ENCODE data around the gene PINK1.

Gene PINK1

DNA sequence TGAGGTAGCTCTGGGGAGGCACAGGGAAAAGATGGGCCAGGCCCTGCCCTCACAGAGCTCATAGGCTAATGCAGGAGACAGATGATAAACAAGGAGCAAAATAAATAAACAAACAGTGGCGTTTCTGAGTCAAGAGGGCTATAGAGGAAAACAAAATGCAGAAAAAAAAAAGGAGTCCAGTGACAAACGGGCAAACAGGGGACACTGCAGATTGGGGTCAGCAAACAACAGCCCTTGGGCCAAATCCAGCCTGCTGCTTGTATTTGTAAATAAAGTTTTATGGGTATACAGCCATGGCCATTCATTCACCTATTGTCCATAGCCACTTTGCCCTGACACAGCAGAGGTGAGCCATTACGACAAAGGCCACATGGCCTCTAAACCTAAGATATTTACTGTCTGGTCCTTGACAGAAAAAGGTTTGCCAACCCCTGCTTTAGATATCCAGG, 19.1 kb upstream of the PINK1 start:
- H3K27me3 ChIP-seq (ENCODE audit: low read depth, low read length) = no peaks in the 10 kb centered on the region
- H3K4me3 ChIP-seq (ENCODE audit: low read length) = no peak overlapping the region
- no peaks in the 10 kb centered on the region for H3K36me3 ChIP-seq (replicated peaks; ENCODE audit: low read depth, low read length)
- H3K4me1 ChIP-seq (ENCODE audit: low read length) = peaks cover 5% of the 10 kb centered on the region; the same call in 1 of the 2 replicates
- no peaks in the 10 kb centered on the region for H3K9me3 ChIP-seq (ENCODE audit: insufficient read depth, low read length)
- no peak overlapping the region for H3K4me2 ChIP-seq (ENCODE audit: low read length)
- no peak overlapping the region for H2AFZ ChIP-seq (ENCODE audit: low read depth, low read length)
- no peak overlapping the region for H3K27ac ChIP-seq (ENCODE audit: low read length)
- no peak for TF ChIP-seq EZH2phosphoT487 (IDR thresholded peaks at IDR 0.05; ENCODE audit: low read depth)
- H4K20me1 ChIP-seq (ENCODE audit: insufficient read depth, low read length) = no peaks in the 10 kb centered on the region
- no peaks in the 10 kb centered on the region for H3K79me2 ChIP-seq (ENCODE audit: low read length)
- no peak overlapping the region for H3K9ac ChIP-seq (ENCODE audit: low read length)

DNA sequence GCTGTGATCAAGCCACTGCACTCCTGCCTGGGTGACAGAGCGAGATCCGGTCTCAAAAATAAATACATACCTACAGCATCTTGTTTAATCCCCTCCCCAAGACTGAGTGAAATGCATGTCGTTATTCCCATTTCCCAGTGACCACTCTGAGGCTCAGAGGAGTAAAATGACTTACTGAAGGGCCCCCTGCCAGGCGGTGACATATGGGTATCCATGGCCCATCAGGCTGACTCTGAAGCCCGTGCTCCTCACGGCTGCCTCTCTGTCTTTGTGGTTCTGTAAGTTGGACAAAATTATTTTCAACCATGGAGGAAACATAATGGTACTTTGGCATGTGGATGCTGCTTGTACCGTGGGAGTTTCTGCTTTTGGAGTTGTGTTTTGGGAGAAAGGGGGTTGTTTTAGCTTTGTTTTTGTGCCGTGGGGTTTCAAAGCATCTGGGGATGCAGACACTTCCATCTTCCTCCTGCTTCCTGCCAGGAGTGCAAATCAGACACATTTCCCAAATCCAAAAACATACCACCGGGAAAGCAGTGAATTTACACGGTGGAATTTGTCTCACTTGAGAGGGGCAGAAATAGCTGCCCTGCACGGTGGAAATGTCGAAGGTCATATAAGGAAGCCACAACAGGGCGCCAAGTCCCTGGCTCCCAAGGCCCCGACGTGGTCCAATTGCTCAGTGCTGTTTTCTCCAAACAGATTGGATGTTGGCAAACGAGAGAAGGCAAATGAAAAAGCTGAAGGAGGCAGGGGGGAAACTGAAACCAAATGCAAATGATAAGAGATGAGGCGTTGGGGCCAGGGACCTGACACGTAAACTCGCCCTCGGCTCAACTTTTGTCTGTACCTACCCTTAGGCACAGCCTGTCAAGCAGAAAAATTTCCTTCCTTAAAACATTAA, 17.1 kb upstream of the PINK1 start:
- no peak overlapping the region for H2AFZ ChIP-seq (ENCODE audit: low read depth, low read length)
- peaks cover 5% of the 10 kb centered on the region; the same call in 1 of the 2 replicates for H3K4me1 ChIP-seq (ENCODE audit: low read length)
- no peaks in the 10 kb centered on the region for H3K9me3 ChIP-seq (ENCODE audit: insufficient read depth, low read length)
- no peak overlapping the region for H3K4me3 ChIP-seq (ENCODE audit: low read length)
- H3K27me3 ChIP-seq (ENCODE audit: low read depth, low read length) = no peaks in the 10 kb centered on the region
- TF ChIP-seq EZH2phosphoT487 (IDR thresholded peaks at IDR 0.05; ENCODE audit: low read depth) = no peak
- TF ChIP-seq, protein P1, sequence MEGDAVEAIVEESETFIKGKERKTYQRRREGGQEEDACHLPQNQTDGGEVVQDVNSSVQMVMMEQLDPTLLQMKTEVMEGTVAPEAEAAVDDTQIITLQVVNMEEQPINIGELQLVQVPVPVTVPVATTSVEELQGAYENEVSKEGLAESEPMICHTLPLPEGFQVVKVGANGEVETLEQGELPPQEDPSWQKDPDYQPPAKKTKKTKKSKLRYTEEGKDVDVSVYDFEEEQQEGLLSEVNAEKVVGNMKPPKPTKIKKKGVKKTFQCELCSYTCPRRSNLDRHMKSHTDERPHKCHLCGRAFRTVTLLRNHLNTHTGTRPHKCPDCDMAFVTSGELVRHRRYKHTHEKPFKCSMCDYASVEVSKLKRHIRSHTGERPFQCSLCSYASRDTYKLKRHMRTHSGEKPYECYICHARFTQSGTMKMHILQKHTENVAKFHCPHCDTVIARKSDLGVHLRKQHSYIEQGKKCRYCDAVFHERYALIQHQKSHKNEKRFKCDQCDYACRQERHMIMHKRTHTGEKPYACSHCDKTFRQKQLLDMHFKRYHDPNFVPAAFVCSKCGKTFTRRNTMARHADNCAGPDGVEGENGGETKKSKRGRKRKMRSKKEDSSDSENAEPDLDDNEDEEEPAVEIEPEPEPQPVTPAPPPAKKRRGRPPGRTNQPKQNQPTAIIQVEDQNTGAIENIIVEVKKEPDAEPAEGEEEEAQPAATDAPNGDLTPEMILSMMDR (IDR thresholded peaks at IDR 0.05; ENCODE audit: low read depth, low read length) = no peak
- no peak overlapping the region for H3K27ac ChIP-seq (ENCODE audit: low read length)
- H3K36me3 ChIP-seq (replicated peaks; ENCODE audit: low read depth, low read length) = no peaks in the 10 kb centered on the region
- H3K79me2 ChIP-seq (ENCODE audit: low read length) = no peaks in the 10 kb centered on the region
- no peaks in the 10 kb centered on the region for H4K20me1 ChIP-seq (ENCODE audit: insufficient read depth, low read length)
- H3K9ac ChIP-seq (ENCODE audit: low read length) = no peak overlapping the region
- H3K4me2 ChIP-seq (ENCODE audit: low read length) = no peak overlapping the region

DNA sequence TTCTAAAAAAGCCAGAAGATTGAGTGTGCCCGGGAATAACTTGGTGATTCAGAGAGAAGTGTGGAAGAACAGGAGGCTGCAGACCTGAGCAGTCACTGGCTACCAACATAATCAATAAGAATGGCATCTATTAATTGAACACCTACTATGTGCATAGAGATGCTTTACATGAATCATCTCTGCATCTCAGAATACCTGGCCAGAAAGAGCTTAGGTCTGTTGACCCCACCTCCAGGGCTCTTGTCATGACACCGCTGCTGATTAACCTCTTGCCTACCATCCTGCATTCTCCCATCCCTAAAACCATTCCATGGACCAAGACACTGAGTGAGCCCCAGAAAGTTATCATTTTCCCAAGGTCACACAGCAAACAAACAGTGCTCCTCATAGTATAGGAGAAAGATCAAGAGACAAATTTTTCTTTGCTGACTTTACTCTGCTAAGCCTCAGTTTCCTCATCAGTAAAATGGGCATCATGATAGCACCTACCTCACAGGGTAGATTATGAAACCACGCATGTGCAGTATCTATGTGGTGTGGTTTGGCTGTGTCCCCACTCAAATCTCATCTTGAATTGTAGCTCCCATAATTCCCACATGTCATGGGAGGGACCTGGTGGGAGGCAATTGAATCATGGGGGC, 16.3 kb upstream of the PINK1 start:
- Histone ChIP-seq H3K36me3 (replicated peaks; ENCODE audit: low read depth, low read length) (no peaks in the 10 kb centered on the region), H3K4me3 (ENCODE audit: low read length) (no peak overlapping the region), H3K79me2 (ENCODE audit: low read length) (no peaks in the 10 kb centered on the region), H4K20me1 (ENCODE audit: insufficient read depth, low read length) (no peaks in the 10 kb centered on the region), H3K4me2 (ENCODE audit: low read length) (no peak overlapping the region), H2AFZ (ENCODE audit: low read depth, low read length) (no peak overlapping the region), H3K9me3 (ENCODE audit: insufficient read depth, low read length) (no peaks in the 10 kb centered on the region), H3K27me3 (ENCODE audit: low read depth, low read length) (no peaks in the 10 kb centered on the region), H3K4me1 (ENCODE audit: low read length) (peaks cover 5% of the 10 kb centered on the region; the same call in 1 of the 2 replicates), H3K9ac (ENCODE audit: low read length) (no peak overlapping the region), H3K27ac (ENCODE audit: low read length) (no peak overlapping the region)
- TF ChIP-seq, protein P1 (IDR thresholded peaks at IDR 0.05; ENCODE audit: low read depth, low read length) = no peak
- no peak for TF ChIP-seq EZH2phosphoT487 (IDR thresholded peaks at IDR 0.05; ENCODE audit: low read depth)

DNA sequence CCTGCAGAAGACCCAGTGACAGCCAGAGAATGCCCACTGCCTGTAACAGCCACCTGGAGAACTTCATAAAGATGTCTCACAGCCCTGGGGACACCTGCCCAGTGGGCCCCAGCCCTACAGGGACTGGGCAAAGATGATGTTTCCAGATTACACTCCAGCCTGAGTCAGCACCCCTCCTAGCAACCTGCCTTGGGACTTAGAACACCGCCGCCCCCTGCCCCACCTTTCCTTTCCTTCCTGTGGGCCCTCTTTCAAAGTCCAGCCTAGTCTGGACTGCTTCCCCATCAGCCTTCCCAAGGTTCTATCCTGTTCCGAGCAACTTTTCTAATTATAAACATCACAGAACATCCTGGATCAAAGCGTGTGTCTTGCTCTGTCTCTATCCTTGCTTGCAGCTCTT, 14.7 kb upstream of the PINK1 start:
- H3K4me3 ChIP-seq (ENCODE audit: low read length) = no peak overlapping the region
- H3K9ac ChIP-seq (ENCODE audit: low read length) = no peak overlapping the region
- no peaks in the 10 kb centered on the region for H3K9me3 ChIP-seq (ENCODE audit: insufficient read depth, low read length)
- no peaks in the 10 kb centered on the region for H3K79me2 ChIP-seq (ENCODE audit: low read length)
- no peak overlapping the region for H2AFZ ChIP-seq (ENCODE audit: low read depth, low read length)
- H3K36me3 ChIP-seq (replicated peaks; ENCODE audit: low read depth, low read length) = no peaks in the 10 kb centered on the region
- no peak overlapping the region for H3K4me2 ChIP-seq (ENCODE audit: low read length)
- TF ChIP-seq, protein P1 (IDR thresholded peaks at IDR 0.05; ENCODE audit: low read depth, low read length) = no peak
- no peak for TF ChIP-seq EZH2phosphoT487 (IDR thresholded peaks at IDR 0.05; ENCODE audit: low read depth)
- no peaks in the 10 kb centered on the region for H4K20me1 ChIP-seq (ENCODE audit: insufficient read depth, low read length)
- H3K4me1 ChIP-seq (ENCODE audit: low read length) = peaks cover 5% of the 10 kb centered on the region; the same call in 1 of the 2 replicates
- no peaks in the 10 kb centered on the region for H3K27me3 ChIP-seq (ENCODE audit: low read depth, low read length)
- H3K27ac ChIP-seq (ENCODE audit: low read length) = no peak overlapping the region
